Posterior cingulate gyrus (tissue), 11 donors: ENCODE results near the gene MAP3K14.

Experiments
- DNase-seq, 10 donors: peaks; one replicate each; pipeline versions ENCODE4 v3.0.0 to v3.0.0-alpha.2; 2020 to 2021; ENCODE audit warnings: mixed read lengths in 3 of 10
- intact Hi-C: fragments of 100-400 bp; cut with DNase I; formaldehyde crosslinking; loops from one replicate; pipeline ENCODE4 v1.15.1; 2023

Gene MAP3K14

GRCh38 chr17:45244725-45245656 lies 71.8 kb downstream of the MAP3K14 start:
- DNase-seq: peak in 1 of 10 donors; percentile 80
- intact Hi-C loops: no loop called here

- intact Hi-C loops: no loop called here
- peak in 3 of 10 donors; percentile 70 to 92 (median 88) for DNase-seq
These were observed 73.1 kb downstream of the MAP3K14 start for GRCh38 chr17:45243750-45244149.

- intact Hi-C loops: no loop called here
These were observed 74.8 kb downstream of the MAP3K14 start for GRCh38 chr17:45242029-45242414.

GRCh38 chr17:45241328-45242028 lies 75.3 kb downstream of the MAP3K14 start:
- DNase-seq: peak in 8 of 10 donors; percentile 23 to 95 (median 68)
- intact Hi-C loops: no loop called here

More at GRCh38 chr17:45242029-45242414, 74.8 kb downstream of the MAP3K14 start:
- DNase-seq: peak in 1 of 10 donors; percentile 72

- DNase-seq: peak in 8 of 10 donors; percentile 60 to 95 (median 76)
- intact Hi-C loops: no loop called here
These were observed 75.9 kb downstream of the MAP3K14 start for GRCh38 chr17:45240905-45241327.

GRCh38 chr17:45238155-45238774 lies 78.6 kb downstream of the MAP3K14 start:
- intact Hi-C loops: no loop called here
- DNase-seq: no peak

GRCh38 chr17:45237686-45238085 lies 79.1 kb downstream of the MAP3K14 start:
- intact Hi-C loops: no loop called here
- DNase-seq: no peak

GRCh38 chr17:45236282-45236606 lies 80.6 kb downstream of the MAP3K14 start:
- intact Hi-C loops: no loop called here

GRCh38 chr17:45235416-45236281 lies 81.2 kb downstream of the MAP3K14 start:
- DNase-seq: peak in 6 of 10 donors; percentile 55 to 88 (median 63)
- intact Hi-C loops: no loop called here

More at GRCh38 chr17:45236282-45236606, 80.6 kb downstream of the MAP3K14 start:
- DNase-seq: no peak

GRCh38 chr17:45234641-45235415 lies 82.0 kb downstream of the MAP3K14 start:
- intact Hi-C loops: no loop called here
- DNase-seq: no peak

GRCh38 chr17:45233423-45233924 lies 83.3 kb downstream of the MAP3K14 start:
- intact Hi-C loops: no loop called here

GRCh38 chr17:45232514-45233422 lies 84.1 kb downstream of the MAP3K14 start:
- DNase-seq: no peak
- intact Hi-C loops: no loop called here

More at GRCh38 chr17:45233423-45233924, 83.3 kb downstream of the MAP3K14 start:
- no peak for DNase-seq

- DNase-seq: peak in 1 of 10 donors; percentile 81
- intact Hi-C loops: no loop called here
These were observed 85.2 kb downstream of the MAP3K14 start for GRCh38 chr17:45231481-45232116.

- peak in 1 of 10 donors; percentile 75 for DNase-seq
- intact Hi-C loops: no loop called here
These were observed 85.9 kb downstream of the MAP3K14 start for GRCh38 chr17:45230787-45231480.

GRCh38 chr17:45230410-45230786 lies 86.4 kb downstream of the MAP3K14 start:
- intact Hi-C loops: no loop called here

GRCh38 chr17:45229681-45230409 lies 87.0 kb downstream of the MAP3K14 start:
- peak in 1 of 10 donors; percentile 35 for DNase-seq
- intact Hi-C loops: no loop called here

More at GRCh38 chr17:45230410-45230786, 86.4 kb downstream of the MAP3K14 start:
- DNase-seq: peak in 1 of 10 donors; percentile 17
